GM12892 (cell line): Measurements from ENCODE around the gene FAM200C.

Experiments
- DNase-seq: peaks from one replicate; pipeline ENCODE4 v3.0.0; 2011; ENCODE audit not compliant: insufficient read length
- FAIRE-seq: peaks from 2 replicates; lab custom pipeline; 2011; peaks lifted over from hg19 to GRCh38; lab: Jason Lieb, UNC
- POLR2A ChIP-seq: IDR thresholded peaks from 2 replicates; pipeline ENCODE4 v1.6.1; 2011; ENCODE audit warnings: low read depth, low read length, control low read depth
- POLR2AphosphoS5 ChIP-seq: IDR thresholded peaks from 2 replicates; pipeline ENCODE4 v1.6.1; 2011; ENCODE audit warnings: low read depth, low read length, control low read depth
- TAF1 ChIP-seq: IDR thresholded peaks from 2 replicates; pipeline ENCODE4 v1.6.1; 2011; ENCODE audit warnings: low read depth, mild to moderate bottlenecking, control low read depth, low read length, borderline replicate concordance

Gene FAM200C

DNA sequence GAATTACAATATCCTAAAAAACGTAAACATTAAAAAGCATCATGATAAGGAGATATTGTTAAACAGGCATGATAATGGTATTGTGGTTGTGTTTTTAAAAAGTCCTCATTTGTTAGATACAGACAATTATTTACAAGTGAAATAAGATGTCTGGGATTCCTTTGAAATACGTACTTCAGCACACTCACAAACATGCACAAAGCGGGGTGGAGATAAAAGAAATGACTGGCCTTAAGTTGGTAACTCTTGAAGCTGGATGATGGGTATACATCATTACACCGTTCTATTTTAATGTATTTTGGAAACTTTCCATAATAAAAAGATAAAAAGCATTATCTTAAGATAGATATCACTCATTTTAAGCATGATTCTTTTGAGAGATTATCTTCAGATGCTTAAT is 1.0 kb downstream of the FAM200C start:
- TF ChIP-seq TAF1 (no peak), POLR2A (no peak), POLR2AphosphoS5 (no peak)
- FAIRE-seq (peak; percentile 54), DNase-seq (no peak)

GRCh38 chr5:160397492-160397891 is 2.4 kb downstream of the FAM200C start:
- DNase-seq (no peak), FAIRE-seq (no peak)
- TF ChIP-seq TAF1 (no peak), POLR2AphosphoS5 (no peak), POLR2A (no peak)

GRCh38 chr5:160395111-160395510 is 4.7 kb downstream of the FAM200C start:
- DNase-seq (no peak), FAIRE-seq (no peak)
- TF ChIP-seq POLR2AphosphoS5 (no peak), POLR2A (no peak), TAF1 (no peak)

DNA sequence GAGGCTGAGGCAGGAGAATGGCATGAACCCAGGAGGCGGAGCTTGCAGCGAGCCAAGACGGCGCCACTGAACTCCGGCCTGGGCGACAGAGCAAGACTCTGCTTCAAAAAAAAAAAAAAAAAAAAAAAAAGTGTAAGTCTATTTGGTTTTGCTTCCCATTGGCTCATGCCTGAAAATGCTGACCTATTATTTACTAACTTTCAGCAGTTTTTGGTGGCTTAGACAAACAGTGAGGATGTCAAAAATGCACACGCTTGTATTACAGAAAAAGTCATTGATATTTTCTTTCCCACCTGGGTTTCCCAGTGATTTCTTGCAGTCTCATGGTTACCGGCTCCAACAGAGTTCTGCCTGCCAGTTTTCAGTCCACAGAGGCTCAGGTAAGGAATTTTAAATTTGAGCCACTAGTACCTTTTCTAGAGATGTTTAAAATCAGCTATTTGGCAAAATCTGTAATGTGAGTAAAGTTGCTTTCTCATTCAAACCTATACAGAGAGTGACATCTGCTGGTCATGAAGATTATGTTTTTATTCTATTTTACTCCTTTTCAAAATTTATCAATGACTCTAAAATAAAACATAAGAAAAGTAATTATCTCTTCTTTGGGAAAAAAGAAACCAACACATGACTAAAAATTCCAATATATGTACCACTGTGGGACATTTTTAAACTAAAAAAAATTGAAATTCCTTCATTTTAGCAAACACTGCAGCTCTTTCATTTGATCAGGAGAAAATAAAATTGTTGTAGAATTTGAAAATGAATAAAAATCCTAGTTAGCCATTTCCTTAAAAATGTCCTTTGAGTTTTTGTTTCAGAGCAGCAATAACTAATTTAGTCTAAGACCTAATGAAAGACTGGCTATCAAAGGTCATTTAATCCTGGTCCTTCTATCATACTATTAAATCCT is 8.8 kb downstream of the FAM200C start:
- no peak for TF ChIP-seq POLR2AphosphoS5
- FAIRE-seq = peak; percentile 88
- no peak for DNase-seq

- TF ChIP-seq POLR2AphosphoS5 = no peak
- TF ChIP-seq POLR2A = no peak
- no peak for TF ChIP-seq TAF1
- no peak for FAIRE-seq
- DNase-seq = no peak
Observed at GRCh38 chr5:160387445-160387844, 12.4 kb downstream of the FAM200C start.

GRCh38 chr5:160385496-160385895 is 14.4 kb downstream of the FAM200C start:
- no peak for TF ChIP-seq POLR2A
- no peak for TF ChIP-seq POLR2AphosphoS5
- no peak for TF ChIP-seq TAF1
- FAIRE-seq = no peak
- no peak for DNase-seq

DNA sequence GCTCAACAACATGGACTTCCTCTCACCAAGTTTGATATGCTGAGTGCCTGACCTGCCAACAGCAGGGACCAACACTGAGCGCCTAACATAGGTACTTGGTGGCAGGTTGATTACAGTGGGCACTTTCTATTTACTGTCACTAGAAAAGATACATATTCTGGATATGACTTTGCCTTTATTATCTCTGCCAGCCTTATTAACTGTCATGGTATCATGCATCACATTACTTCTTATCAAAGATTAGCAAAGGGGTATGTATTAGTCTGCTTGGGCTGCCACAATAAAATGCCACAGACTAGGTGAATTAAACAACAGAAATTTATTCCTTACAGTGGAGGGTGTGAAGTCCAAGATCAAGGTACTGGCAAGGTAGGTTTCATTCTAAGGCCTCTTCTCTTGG is 15.2 kb downstream of the FAM200C start:
- DNase-seq (no peak), FAIRE-seq (no peak)
- TF ChIP-seq TAF1 = no peak
- TF ChIP-seq POLR2A = no peak
- no peak for TF ChIP-seq POLR2AphosphoS5

GRCh38 chr5:160382346-160382745 is 17.5 kb downstream of the FAM200C start:
- FAIRE-seq = no peak

DNA sequence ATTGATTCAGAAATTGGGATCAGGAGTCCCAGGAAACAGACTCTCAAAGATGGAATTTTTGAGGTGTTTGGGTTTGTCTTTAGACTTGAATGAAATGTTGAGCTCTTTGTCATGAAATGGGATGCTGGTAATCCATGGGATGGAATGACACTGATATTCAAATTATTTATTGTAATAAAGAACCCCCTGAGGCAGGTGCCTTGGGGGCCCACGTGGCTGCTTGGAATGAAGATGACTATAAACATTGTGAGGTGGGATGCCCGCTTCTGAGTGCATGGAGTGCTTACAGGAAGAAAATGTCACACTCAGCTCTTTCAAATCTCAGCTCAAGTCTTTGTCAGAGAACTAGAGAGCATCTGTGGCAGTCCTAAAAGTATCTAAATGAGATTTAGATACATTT is 19.8 kb downstream of the FAM200C start:
- DNase-seq = no peak
- no peak for FAIRE-seq
- no peak for TF ChIP-seq POLR2AphosphoS5
- TF ChIP-seq POLR2A = no peak

More at GRCh38 chr5:160382346-160382745, 17.5 kb downstream of the FAM200C start:
- no peak for TF ChIP-seq TAF1
- no peak for DNase-seq

- no peak for DNase-seq
- TF ChIP-seq POLR2A (no peak), POLR2AphosphoS5 (no peak), TAF1 (no peak)
- FAIRE-seq = no peak
Observed at GRCh38 chr5:160379511-160379910, 20.3 kb downstream of the FAM200C start.

DNA sequence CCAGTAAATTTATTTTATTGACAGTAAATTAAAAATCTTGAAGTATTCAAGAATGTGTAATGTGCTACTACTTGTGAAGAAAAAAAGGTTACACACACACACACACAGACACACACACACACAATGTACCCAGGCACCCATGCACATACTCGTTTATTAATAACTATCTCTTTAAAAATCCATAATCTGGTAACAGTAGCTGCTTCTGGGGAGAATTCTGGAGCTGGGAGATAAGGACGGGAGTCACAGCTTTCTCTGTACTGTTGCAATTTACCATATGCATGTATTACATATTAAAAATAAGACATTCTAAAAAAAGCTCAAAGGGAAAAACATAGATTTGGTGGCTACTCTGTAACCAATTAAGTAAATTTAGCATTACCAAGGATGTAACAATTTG is 21.5 kb downstream of the FAM200C start:
- FAIRE-seq (no peak), DNase-seq (no peak)
- no peak for TF ChIP-seq TAF1
- TF ChIP-seq POLR2AphosphoS5 = no peak
- no peak for TF ChIP-seq POLR2A

- no peak for FAIRE-seq
- no peak for DNase-seq
- no peak for TF ChIP-seq POLR2AphosphoS5
- TF ChIP-seq TAF1 = no peak
- TF ChIP-seq POLR2A = no peak
Observed at GRCh38 chr5:160377651-160378050, 22.2 kb downstream of the FAM200C start.

DNA sequence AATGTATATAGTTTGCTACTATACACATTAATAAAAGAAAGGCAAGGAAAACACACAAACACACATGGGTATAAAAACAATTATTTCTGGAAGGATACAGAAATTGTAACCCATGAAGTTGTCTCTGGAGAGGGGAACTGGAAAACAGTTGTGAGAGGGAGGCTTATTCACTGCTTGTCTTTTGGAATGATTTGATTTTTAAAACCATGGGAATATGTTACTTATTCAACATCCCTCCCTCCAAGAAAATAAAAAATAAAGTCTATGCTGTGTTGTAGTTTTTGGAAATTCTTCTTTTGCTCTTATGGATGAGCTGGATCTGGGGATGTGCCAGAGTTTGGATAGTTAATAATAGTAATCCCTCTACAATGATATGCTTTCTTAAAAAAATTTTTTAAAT is 23.4 kb downstream of the FAM200C start:
- FAIRE-seq (no peak), DNase-seq (no peak)
- TF ChIP-seq POLR2AphosphoS5 (no peak), TAF1 (no peak), POLR2A (no peak)

DNA sequence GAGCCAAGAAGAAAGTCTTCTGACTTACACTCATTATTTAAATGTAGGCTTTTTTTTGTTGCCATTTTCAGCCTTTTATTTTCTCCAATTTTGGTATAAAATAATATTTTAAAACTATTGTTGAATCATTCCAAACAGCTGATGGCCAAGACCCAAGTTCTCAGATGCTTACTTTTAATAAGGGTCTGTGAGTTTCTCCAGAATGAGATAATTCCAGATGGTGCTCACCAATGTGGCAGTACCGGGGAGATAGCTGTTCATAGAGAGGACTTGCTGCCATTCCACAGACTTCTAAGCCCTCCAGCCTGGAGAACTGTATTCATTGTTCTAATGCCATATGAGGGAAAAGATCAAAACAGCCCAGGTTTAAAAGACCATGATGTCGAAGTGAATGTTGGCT is 24.2 kb downstream of the FAM200C start:
- FAIRE-seq (no peak), DNase-seq (no peak)
- TF ChIP-seq POLR2A = no peak
- TF ChIP-seq TAF1 = no peak
- TF ChIP-seq POLR2AphosphoS5 = no peak
